Esophagus mucosa (tissue), 1 donor: ENCODE results near the gene RABIF. TPM values are rescaled to one million over a fixed set of nuclear protein-coding genes. Genes with fewer than 3 reads are reported as not detected.
A peak's percentile ranks its signal among the peaks of the same experiment; 100 is the strongest.
"Not testable (repeated sequence)": the region's sequence is repeated elsewhere in the genome, so short reads cannot be mapped to it uniquely, and the experiment has no call there.

Experiments used
- ATAC-seq: fragments of 200-7000 bp; cut with Tn5 transposase; one replicate; pipeline ENCODE4 v1.9.1; 2020
- total RNA-seq: library from RNA; stranded (reverse); gene quantifications from one replicate; pipeline ENCODE4 v1.2.4, GENCODE V29; 2023
- donor health status: DM: yes; HTN: yes; CAD: no.

The RABIF gene
- 12.3 TPM for total RNA-seq

DNA sequence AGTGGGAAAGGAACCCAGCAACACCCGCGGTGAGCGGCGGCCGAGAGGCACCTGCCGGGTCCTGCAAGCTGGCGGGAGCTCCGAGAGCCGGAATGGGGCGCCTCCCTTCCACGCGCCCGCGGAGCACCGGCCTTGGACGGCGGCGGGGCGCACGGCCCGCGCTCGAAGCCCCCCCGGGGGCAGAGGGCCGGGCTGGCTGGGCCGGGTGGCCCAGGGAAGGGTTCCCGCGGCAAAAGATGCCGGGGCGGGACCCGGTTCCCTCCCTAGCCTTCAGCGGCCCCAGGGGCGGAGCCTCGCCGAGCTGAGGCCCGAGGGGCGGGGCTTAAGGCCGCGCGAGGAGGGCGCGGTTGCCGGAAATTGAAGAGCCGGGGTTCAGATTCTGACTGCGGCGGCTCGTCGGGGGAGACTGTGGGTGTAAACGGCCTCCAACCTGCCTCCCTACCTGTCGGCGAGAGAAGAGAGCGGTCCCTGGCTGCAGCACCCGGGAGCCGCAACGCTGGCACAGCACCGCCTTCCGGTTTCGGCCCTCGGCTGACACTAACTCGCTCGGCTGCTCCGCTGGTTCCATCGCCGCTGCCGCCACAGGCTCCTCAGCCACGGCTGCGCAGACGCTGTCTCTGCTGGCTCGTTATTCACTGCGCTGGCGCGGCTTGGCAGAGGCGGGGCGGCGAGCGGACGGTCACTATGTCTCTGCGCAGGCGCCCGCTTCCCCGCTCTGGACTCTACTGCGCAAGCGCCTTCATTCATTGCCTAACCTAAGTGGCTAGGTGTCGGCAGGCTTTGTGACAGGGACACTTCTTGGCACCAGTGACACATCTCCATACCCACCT lies at the start of gene RABIF:
TSS of gene RABIF (minus strand) at position 619 of the 830 bp plus-strand sequence. CDS start at position 568, 51 bp downstream.
- ATAC-seq = peak; percentile 98

GRCh38 chr1:202938287-202938925 lies 49.5 kb upstream of the RABIF start:
- peak; percentile 45 for ATAC-seq

DNA sequence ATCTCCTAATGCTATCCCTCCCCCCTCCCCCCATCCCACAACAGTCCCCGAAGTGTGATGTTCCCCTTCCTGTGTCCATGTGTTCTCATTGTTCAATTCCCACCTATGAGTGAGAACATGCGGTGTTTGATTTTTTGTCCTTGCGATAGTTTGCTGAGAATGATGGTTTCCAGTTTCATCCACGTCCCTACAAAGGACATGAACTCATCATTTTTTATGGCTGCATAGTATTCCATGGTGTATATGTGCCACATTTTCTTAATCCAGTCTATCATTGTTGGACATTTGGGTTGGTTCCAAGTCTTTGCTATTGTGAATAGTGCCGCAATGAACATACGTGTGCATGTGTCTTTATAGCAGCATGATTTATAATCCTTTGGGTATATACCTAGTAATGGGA lies 47.5 kb upstream of the RABIF start:
- not testable (repeated sequence) for ATAC-seq

DNA sequence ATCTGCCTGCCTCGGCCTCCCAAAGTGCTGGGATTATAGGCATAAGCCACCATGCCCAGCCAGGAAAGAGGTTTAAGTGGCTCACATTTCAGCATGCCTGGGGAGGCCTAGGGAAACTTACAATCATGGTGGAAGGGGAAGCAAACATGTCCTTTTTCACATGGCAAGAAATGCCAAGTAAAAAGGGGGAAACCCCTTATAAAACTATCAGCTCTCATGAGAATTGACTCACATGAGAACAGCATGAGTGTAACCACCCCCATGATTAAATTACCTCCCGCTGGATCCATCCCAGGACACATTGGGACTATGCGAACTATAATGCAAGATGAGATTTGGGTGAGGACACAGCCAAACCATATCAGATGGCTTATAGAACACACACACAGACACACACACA lies 46.9 kb upstream of the RABIF start:
- peak; percentile 47 for ATAC-seq

DNA sequence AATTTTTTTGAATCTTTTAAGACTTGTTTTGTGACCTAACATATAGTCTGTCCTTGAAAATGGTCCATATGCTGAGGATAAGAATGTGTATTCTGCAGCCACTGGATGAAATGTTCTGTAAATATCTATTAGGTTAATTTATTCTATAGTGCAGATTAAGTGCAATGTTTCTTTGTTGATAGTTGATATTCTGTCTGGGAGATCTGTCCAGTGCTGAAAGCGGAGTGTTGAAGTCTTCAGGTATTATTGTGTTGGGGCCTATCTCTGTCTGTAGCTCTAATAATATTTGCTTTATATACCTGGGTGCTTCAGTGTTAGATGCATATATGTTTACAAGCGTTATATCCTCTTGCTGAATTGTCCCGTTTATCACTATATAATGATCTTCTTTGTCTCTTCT lies 45.8 kb upstream of the RABIF start:
- ATAC-seq = no peak

DNA sequence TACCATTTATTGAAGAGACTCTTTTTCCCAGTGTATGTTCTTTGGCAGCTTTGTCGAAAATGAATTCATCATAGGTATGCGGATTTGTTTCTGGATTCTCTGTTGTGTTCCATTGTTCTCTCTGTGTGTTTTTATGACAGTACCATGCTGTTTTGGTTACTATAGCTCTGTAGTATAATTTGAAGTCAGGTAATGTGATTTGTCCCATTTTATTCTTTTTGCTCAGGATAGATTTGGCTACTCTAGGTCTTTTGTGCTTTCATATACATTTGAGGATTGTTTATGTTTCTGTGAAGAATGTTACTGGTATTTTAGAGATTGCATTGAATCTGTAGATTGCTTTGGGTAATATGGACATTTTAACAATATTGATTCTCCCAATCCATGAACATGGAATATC lies 43.5 kb upstream of the RABIF start:
- no peak for ATAC-seq

- peak; percentile 99 for ATAC-seq
These were observed 37.9 kb upstream of the RABIF start, which contains the start of gene KLHL12 for GRCh38 chr1:202926581-202927491. Gene KLHL12 (minus strand): TSS chr1:202927234. CDS start chr1:202925162, 2,072 bp downstream.

- peak; percentile 25 for ATAC-seq
These were observed 34.6 kb upstream of the RABIF start for GRCh38 chr1:202923533-202923932.

GRCh38 chr1:202919615-202920014 lies 30.7 kb upstream of the RABIF start:
- ATAC-seq = no peak

DNA sequence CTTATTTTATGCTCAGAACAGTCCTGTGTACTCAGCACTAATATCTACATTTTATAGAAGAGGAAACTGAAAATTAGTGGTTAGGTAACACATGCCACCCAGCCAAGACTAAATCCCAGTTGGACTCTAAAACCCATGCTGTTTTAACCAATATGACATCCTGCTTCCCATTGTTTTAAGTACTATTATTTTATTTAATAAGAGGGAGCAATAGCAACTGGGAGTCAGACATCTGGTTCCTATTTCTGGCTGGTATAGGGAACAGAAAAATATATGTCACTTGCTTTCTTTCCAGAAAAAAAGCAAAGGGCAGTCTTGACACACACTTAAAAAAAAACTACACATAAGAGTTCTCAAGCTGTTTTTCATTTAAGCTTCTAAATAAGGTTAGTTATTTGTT lies 26.2 kb upstream of the RABIF start:
- no peak for ATAC-seq

DNA sequence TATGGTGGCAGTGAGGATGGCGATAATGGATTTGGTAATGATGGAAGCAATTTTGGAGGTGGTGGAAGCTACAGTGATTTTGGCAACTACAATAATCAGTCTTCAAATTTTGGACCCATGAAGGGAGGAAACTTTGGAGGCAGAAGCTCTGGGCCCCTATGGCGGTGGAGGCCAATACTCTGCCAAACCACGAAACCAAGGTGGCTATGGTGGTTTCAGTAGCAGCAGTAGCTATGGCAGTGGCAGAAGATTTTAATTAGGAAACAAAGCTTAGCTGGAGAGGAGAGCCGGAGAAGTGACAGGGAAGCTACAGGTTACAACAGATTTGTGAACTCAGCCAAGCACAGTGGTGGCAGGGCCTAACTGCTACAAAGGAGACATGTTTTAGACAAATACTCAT lies 23.5 kb upstream of the RABIF start:
- ATAC-seq = not testable (repeated sequence)

DNA sequence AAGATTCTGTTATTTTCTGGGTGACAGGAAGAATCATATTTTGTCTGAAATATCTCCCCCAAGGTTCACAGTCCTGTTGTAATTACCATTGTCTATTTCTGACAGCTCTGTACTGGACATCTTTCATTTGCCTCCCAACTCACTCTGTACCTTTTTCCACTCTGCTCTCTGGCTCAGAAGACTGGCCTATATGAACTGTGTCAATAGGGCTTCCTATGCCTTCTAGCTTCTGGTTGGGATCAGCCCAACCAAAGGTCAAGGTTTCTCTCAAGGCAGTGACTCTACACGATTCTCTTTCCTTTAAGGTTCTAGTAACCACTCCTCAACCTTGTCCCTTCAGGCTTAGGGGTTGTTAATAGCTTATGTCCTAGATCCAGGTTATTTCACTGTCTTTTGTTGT lies 20.5 kb upstream of the RABIF start:
- no peak for ATAC-seq

GRCh38 chr1:202908998-202909397 lies 20.0 kb upstream of the RABIF start:
- ATAC-seq = no peak

DNA sequence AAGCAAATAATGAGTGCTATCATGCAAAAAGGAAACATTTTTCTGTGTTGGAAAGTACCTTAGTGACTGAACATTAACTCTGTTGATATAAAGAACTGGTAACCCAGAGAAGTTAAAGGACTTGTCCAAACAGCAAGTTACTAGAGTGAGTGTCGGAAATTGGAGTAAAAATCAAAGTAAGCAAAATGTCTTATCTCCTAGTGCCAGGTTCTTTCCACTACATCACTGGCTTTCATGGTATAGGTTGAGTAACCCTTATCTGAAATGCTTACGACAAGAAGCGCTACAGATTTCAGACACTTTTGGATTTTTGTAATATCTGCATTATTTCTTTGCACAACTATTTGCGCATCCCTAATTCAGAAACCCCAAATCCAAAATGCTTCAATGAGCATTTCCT lies 16.4 kb upstream of the RABIF start:
- no peak for ATAC-seq

GRCh38 chr1:202903808-202904207 lies 14.9 kb upstream of the RABIF start:
- not testable (repeated sequence) for ATAC-seq

- ATAC-seq = no peak
These were observed 12.6 kb upstream of the RABIF start for GRCh38 chr1:202901555-202901954.

- no peak for ATAC-seq
These were observed 3.6 kb upstream of the RABIF start for GRCh38 chr1:202892501-202892900.

DNA sequence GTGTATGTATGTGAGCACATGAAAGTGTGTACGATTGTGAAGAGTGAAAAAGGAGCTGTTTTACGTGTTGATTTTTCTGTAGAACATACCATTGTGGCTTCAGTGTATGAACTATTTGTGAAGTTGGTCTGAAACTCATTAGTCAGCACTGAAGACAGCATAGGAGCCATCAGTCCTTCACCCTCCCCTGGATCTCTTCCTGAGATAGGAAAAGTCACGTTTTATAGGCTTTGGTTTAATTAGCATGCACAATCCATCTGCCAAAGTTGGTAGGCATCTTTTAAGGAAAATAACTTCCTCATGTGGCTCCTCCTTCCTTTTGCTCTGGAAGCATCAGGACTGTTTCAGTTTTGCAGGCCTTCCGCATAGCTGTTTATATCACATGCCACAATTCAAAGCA lies 1.4 kb upstream of the RABIF start:
- ATAC-seq = no peak

GRCh38 chr1:202888221-202888530 lies 773 bp downstream of the RABIF start:
- no peak for ATAC-seq

GRCh38 chr1:202880961-202881460 lies 7.9 kb downstream of the RABIF start:
- no peak for ATAC-seq

GRCh38 chr1:202880062-202880461 lies 8.9 kb downstream of the RABIF start:
- ATAC-seq = no peak

- ATAC-seq = no peak
These were observed 9.8 kb downstream of the RABIF start for GRCh38 chr1:202879128-202879527.

- ATAC-seq = no peak
These were observed 15.9 kb downstream of the RABIF start for GRCh38 chr1:202873026-202873425.
